Measurements from ENCODE around the gene ICE2. TPM values are rescaled to one million over a fixed set of nuclear protein-coding genes. Genes with fewer than 3 reads are reported as not detected.

ICE2 gene
- total RNA-seq, 1 experiment from 2014 or later, result 76.7 TPM

- CTCF ChIA-PET, result interaction anchor here (0.6 to 1.9 kb wide), 4 partner anchors 13 to 50 kb away, joined by 3 to 7 read pairs (median 6); no protein-coding TSS in a partner anchor
- Mint-ChIP-seq H3K27ac (ENCODE audit: unreplicated experiment) (peak overlapping the region; percentile 99), H3K4me3 (ENCODE audit: low read depth, unreplicated experiment) (no peak overlapping the region), H3K36me3 (ENCODE audit: insufficient read depth, unreplicated experiment) (peaks cover 40% of the 10 kb centered on the region), H3K4me1 (ENCODE audit: low read depth, unreplicated experiment) (peaks cover 60% of the 10 kb centered on the region), H3K27me3 (ENCODE audit: unreplicated experiment) (peaks cover 13% of the 10 kb centered on the region), H3K9me3 (ENCODE audit: low read depth, unreplicated experiment) (no peaks in the 10 kb centered on the region)
- intact Hi-C loops (cut with micrococcal nuclease; ENCODE audit: unreplicated experiment), result no loop called here
- BruUV-seq (replicated peaks), result no TSS peak
- TF ChIP-seq CTCF (IDR thresholded peaks at IDR 0.05; ENCODE audit: unreplicated experiment), result no peak
- DNase-seq, result no peak
Measured at GRCh38 chr15:60400944-60401343, 78.0 kb downstream of the ICE2 start.

- H3K4me1 Mint-ChIP-seq (ENCODE audit: low read depth, unreplicated experiment), result peaks cover 55% of the 10 kb centered on the region
- TF ChIP-seq CTCF (IDR thresholded peaks at IDR 0.05; ENCODE audit: unreplicated experiment), result no peak
- peak overlapping the region; percentile 99 for H3K27ac Mint-ChIP-seq (ENCODE audit: unreplicated experiment)
- CTCF ChIA-PET, result interaction anchor here (0.9 to 3.2 kb wide), 3 partner anchors 8 to 44 kb away, joined by 4 to 16 read pairs (median 7); no protein-coding TSS in a partner anchor
- H3K36me3 Mint-ChIP-seq (ENCODE audit: insufficient read depth, unreplicated experiment), result peaks cover 50% of the 10 kb centered on the region
- DNase-seq, result no peak
- peaks cover 13% of the 10 kb centered on the region for H3K27me3 Mint-ChIP-seq (ENCODE audit: unreplicated experiment)
- no TSS peak for BruUV-seq (replicated peaks)
- intact Hi-C loops (cut with micrococcal nuclease; ENCODE audit: unreplicated experiment), result no loop called here
- peak overlapping the region; percentile 86 for H3K4me3 Mint-ChIP-seq (ENCODE audit: low read depth, unreplicated experiment)
- no peaks in the 10 kb centered on the region for H3K9me3 Mint-ChIP-seq (ENCODE audit: low read depth, unreplicated experiment)
Measured at GRCh38 chr15:60399931-60400330, 79.0 kb downstream of the ICE2 start.

- no peak for DNase-seq
Measured at GRCh38 chr15:60399246-60399915, 79.6 kb downstream of the ICE2 start.

GRCh38 chr15:60397772-60398445 lies 81.0 kb downstream of the ICE2 start, which contains the start of gene ANXA2:
ANXA2 (minus strand) TSS chr15:60397986; CDS start chr15:60386075, 11,911 bp downstream.
- H3K27ac Mint-ChIP-seq (ENCODE audit: unreplicated experiment), result peak within 1 kb of the TSS; percentile 99
- H3K36me3 Mint-ChIP-seq (ENCODE audit: insufficient read depth, unreplicated experiment), result peaks cover 70% of the 10 kb centered on the region
- peaks cover 59% of the 10 kb centered on the region for H3K4me1 Mint-ChIP-seq (ENCODE audit: low read depth, unreplicated experiment)
- peaks cover 13% of the 10 kb centered on the region for H3K27me3 Mint-ChIP-seq (ENCODE audit: unreplicated experiment)
- CTCF ChIA-PET, result interaction anchor here (0.6 to 3.2 kb wide), 4 partner anchors 10 to 1082 kb away, joined by 3 to 16 read pairs (median 4); no protein-coding TSS in a partner anchor
- intact Hi-C loops (cut with micrococcal nuclease; ENCODE audit: unreplicated experiment), result no loop called here
- peak; percentile 96 for DNase-seq
- no peaks in the 10 kb centered on the region for H3K9me3 Mint-ChIP-seq (ENCODE audit: low read depth, unreplicated experiment)
- H3K4me3 Mint-ChIP-seq (ENCODE audit: low read depth, unreplicated experiment), result peak within 1 kb of the TSS; percentile 86
- no TSS peak for BruUV-seq (replicated peaks)
- TF ChIP-seq CTCF (IDR thresholded peaks at IDR 0.05; ENCODE audit: unreplicated experiment), result no peak

More at GRCh38 chr15:60399246-60399915, 79.6 kb downstream of the ICE2 start:
- peaks cover 55% of the 10 kb centered on the region for H3K36me3 Mint-ChIP-seq (ENCODE audit: insufficient read depth, unreplicated experiment)
- H3K4me1 Mint-ChIP-seq (ENCODE audit: low read depth, unreplicated experiment), result peaks cover 51% of the 10 kb centered on the region
- BruUV-seq (replicated peaks), result no TSS peak
- no peaks in the 10 kb centered on the region for H3K9me3 Mint-ChIP-seq (ENCODE audit: low read depth, unreplicated experiment)
- H3K27ac Mint-ChIP-seq (ENCODE audit: unreplicated experiment), result peak overlapping the region; percentile 99
- peaks cover 13% of the 10 kb centered on the region for H3K27me3 Mint-ChIP-seq (ENCODE audit: unreplicated experiment)
- TF ChIP-seq CTCF (IDR thresholded peaks at IDR 0.05; ENCODE audit: unreplicated experiment), result no peak
- intact Hi-C loops (cut with micrococcal nuclease; ENCODE audit: unreplicated experiment), result no loop called here
- CTCF ChIA-PET, result interaction anchor here (0.9 to 3.2 kb wide), 3 partner anchors 9 to 44 kb away, joined by 4 to 16 read pairs (median 7); no protein-coding TSS in a partner anchor
- peak overlapping the region; percentile 86 for H3K4me3 Mint-ChIP-seq (ENCODE audit: low read depth, unreplicated experiment)

Measured in Calu3 (cell line).